ENCODE data around the gene TBXA2R.

DNA sequence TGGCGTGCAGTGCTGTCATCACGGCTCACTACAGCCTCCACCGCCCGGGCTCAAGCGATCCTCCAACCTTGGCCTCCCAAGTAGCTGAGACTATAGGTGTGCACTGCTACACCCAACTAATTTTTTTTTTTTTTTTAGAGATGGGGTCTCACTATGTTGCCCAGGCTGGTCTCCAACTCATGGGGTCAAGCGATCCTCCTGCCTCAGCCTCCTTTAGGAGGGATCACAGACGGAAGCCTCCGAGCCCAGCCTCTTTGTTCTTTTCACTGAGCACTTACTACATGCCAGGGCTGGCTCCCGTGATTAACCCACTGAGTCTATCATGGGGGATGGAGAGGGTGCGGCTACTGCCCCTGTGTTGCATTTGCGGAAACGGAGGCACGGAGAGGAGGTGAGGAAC lies 32.8 kb upstream of the TBXA2R start:
- TF ChIP-seq, protein P1, sequence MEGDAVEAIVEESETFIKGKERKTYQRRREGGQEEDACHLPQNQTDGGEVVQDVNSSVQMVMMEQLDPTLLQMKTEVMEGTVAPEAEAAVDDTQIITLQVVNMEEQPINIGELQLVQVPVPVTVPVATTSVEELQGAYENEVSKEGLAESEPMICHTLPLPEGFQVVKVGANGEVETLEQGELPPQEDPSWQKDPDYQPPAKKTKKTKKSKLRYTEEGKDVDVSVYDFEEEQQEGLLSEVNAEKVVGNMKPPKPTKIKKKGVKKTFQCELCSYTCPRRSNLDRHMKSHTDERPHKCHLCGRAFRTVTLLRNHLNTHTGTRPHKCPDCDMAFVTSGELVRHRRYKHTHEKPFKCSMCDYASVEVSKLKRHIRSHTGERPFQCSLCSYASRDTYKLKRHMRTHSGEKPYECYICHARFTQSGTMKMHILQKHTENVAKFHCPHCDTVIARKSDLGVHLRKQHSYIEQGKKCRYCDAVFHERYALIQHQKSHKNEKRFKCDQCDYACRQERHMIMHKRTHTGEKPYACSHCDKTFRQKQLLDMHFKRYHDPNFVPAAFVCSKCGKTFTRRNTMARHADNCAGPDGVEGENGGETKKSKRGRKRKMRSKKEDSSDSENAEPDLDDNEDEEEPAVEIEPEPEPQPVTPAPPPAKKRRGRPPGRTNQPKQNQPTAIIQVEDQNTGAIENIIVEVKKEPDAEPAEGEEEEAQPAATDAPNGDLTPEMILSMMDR (IDR thresholded peaks at IDR 0.05; ENCODE audit: low read length) = no peak
- no peak for TF ChIP-seq EZH2 (optimal IDR thresholded peaks at IDR 0.05; ENCODE audit: low read depth, low read length)
